EH (cell line): ENCODE measurements around the gene LRBA.
A peak's percentile ranks its signal among the peaks of the same experiment; 100 is the strongest.

Source experiments
- DNase-seq: peaks from one replicate; pipeline ENCODE4 v3.0.0-alpha.2; 2015; ENCODE audit warnings: low read depth

The LRBA gene

DNA sequence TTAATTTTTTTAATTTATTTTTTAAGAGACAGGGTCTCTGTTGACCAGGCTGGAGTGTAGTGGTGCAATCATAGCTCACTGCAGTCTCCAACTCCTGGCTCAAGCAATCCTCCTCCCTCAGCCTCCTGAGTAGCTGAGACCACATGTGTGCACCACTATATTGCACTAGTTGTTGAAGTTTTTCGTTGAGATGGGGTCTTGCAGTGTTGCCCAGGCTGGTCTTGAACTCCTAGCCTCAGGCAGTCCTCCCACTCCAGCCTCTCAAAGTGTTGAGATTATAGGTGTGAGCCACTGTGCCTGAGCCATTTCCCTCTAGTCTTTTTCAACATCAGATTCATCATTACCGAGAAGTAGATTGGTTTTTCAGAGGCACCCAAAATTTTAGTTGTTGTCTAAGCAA is 771.2 kb downstream of the LRBA start:
- DNase-seq: no peak

DNA sequence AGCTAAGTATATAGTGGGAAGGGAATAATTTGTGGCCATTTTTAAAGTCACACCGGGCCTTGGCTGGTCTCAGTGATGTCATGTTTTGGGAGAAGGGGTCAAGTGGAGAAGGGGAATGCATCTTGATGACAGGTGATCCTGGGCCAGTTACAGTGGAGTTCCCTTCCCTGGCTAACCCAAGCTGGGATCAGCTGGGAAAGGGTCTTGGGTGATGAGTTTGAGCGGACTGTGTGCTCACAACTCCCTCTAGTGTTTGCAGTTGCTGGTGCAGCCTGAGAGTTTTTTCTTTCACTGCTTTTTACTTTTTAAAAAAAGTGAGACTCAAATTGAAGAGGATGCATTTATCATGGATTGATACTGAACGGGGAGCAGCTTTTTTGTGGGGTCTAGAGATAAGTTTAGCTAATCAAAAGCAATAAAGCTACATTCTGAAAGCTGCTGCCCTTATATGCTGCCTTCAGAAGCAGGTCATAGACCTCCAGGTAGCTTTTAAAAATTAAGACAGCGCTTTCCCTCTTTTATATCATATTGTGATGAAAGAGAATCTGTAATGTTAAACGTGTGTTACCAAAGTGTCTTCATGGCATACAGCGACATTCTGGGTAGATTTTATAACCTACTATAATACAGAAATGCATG is 772.1 kb downstream of the LRBA start:
- DNase-seq: peak; percentile 73

DNA sequence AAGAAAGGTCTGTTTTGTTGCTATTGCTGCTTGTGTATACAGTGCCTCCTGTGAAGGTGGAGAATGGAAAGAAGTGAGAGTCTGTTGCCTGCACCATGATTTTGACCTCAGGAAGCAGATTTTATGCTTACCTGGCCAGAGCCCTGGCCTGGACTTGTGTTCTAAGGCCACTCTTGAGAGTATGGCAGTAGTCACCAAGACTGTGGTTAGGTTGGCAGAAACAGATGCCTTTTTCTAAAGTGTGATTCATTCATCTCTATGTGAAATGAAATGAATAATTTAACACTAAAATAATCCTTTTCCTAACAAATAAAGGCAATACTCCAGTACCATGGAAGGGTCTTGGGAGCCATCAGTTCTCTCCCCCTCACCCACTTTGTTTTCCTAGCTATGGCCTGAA is 775.1 kb downstream of the LRBA start:
- DNase-seq: no peak

DNA sequence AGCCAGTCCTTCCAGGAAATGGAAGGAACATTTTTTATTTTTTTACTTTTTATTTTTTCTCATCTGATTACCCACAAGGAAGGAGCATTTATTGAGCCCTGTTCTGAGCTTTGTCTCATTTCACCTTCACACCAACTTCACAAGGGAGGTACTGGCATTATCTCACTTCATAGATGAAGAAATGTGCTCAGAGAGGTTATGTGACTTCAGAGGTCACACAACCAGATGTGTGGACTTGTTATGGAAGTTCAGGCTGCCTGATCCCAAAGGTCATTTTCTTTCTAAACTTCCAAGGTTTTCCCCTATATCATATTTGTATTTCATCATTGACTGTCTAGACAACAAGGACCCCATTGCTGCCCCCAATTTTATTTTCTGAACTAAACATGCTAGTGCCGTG is 776.5 kb downstream of the LRBA start:
- no peak for DNase-seq

DNA sequence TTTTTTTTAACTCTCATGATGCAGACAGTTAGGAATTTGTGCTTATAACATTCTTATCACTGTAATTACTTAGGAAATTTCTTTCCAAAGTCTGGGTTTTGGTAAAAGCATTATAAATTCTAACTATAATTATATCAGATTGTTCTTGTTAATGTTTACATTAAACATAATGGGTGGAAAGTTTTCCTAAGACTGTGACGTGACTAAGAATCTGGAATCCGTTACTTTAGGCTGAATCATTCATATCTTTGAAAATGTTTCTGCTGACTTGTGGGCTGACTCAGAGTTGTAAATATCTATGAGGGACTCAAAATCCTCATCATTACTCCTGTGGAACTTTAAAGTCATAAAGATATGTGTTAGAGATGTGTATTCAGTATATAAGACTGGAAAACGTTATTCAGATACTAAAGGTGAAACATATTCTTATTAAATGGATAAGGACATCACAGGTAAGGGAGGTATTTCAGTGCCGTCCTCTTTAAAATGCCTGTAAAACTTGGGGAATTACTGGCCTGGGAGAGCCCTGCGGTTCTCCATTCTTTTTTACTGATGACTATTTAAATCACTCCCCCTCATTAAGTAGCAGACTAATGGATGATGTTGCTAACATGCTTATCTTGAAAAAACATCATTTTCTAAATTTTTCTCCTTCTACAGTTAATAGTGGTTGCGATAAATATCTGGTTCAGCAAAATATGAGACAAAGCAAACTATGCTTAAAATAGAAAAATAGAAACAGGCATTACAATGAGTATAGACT is 777.8 kb downstream of the LRBA start:
- peak; percentile 99 for DNase-seq

DNA sequence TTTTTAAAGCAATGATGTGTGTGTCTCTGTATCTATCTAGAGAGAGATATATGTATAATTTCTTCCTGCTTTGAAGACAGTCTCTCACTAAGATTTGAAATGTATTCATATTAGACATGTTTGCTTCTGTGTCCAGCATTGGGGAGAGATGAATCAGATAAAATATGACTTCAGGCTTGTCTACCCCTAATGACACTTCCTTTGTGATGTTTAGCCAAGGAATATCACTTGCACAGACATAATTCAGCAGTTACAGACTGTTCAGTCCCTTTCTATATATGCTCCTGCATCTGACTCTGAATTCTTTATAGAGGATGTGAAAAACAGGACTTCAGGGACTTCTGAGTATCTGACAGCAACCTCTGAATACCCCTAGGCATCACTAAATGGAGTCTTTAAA is 778.5 kb downstream of the LRBA start:
- DNase-seq: peak; percentile 92

DNA sequence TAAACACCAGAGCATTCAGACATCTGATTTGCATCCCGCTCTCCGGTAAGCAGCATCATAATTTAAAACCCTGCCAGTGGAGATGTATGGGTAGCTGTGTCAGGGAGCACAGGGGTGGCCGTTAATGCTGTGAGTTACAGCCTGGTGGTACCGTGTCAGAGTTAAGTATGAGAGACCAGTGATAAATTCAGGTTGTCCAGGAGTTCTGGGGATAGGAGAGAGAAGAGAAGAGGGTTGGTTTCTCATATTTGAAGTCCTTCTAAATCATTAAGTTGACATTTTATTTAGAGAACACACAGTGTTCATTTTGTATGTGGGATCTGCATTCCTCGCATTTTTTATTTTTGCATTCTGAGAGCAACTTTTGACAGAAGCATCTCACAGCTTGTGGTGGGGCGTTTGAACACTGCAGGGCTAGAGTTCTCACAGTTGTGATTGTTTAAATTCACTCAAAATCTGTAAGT is 779.2 kb downstream of the LRBA start:
- DNase-seq: peak; percentile 86

DNA sequence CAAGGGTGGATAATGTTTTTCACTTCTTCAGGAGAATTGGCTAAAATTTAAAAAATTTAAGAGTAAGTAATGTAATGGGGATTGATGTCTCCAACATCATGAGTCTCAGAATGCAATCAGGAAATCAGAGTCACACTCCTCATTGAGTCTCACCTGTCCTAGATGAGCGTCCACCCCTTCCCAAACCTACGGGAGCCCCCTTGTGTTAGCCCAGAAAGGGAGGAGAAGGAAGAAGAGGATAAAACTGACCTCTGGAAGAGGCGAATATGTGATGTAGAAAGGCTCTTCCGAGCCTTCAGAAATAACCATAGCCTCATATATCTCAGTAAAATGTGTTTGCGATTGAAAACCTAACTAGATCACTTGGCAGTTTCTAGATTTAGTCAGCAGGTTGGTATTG is 779.8 kb downstream of the LRBA start:
- no peak for DNase-seq

DNA sequence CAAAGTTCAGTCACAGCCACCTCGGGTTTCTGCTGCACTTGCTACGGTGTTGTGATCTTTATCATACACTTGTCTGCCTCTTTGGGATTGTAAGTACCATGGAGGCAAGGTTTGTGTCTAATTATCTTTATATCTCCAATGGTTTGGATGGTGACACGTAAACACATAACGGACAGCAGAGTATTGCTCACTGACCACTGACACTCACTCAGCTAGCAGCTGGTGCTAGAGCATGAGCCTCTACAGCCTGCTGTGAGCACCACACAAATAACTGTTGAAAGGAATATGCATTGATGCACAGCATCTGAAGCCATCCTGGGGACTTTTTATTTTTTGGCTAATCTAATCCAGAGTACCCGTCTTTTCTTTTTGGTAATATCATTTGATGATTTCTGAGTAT is 780.8 kb downstream of the LRBA start:
- DNase-seq: peak; percentile 73

DNA sequence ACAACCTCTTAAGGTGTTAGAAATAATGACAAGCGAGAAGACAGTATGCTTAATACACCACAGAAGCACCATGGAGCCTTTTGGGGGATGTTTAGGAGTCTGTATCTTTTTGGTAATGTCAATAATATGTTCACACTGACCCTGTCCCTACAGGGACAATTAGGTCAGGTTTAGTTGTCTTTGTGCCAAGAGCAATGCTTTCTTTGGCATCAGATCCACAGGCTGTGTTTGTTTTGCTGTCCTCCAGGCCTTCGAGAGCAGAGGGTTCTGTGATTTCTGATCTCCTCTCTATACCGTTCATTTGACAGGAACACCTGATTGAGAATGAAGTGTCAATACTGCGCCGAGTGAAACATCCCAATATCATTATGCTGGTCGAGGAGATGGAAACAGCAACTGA is 783.1 kb downstream of the LRBA start:
- peak; percentile 48 for DNase-seq

DNA sequence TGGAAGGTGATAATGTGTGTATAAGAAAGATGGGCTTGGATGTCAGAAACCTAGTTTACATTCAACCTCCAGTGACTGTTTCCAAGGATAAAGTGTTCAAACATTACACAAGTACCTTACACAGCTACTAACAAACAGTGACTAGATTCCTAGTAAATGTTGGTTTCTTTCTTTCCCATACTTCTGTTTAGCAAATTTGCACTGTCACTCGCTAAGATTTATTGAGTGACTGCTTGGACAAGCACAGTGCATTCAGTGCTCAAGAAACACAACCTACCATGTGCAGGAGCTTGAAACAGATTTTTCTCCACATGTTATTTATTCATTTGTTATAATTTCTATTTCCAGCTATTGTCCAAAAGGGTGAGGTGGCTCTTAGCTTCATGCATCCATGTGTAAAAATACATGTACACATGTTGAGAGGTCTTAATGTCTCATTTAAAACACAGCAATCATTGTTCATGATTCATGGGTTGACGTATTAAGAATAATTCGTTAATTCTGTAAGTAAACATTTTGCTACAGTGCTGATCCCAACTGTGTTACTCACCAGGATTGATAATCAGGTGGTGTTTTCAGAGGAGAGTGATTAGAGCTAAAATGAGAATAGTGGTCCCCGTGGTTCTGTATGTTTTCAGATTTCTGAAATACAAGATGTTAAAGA is 783.8 kb downstream of the LRBA start:
- DNase-seq: no peak

DNA sequence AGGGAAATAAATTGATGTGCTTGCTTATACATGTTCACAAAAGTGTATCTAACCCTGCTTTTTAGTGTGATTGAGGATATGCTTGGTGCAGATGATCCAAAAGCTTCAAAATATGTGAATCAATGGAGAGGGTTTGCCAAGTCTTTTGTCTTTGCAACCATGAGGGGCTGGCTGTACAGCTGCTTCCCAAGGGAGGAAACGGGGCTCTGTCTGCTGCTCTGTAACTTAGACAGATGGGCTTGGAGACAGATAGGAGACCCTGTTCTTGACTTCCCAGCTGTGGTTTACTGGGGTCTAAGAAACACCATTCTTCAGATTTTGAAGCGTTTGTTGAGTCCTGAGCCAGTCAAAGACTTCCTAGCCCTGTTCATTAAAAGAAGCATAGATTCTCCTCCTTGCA is 784.5 kb downstream of the LRBA start:
- DNase-seq: no peak

DNA sequence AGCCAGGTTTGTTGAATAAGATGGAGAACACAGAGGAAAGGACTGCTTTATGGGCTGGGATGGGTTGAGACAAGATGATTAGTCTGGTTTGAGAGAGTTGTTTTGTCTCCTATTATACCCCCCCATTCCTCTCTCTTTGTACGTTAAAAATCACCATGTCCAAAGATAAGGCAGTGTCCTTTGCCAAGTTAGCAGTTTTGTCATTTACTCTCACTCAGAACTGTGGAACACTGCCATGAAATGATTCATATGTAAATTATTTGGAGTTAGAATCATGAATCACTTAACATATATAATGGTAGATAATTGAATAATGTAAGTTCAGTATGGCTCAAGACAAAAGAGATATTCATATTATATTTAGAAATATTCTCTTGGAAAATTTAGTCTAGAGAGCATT is 785.6 kb downstream of the LRBA start:
- DNase-seq: peak; percentile 87

DNA sequence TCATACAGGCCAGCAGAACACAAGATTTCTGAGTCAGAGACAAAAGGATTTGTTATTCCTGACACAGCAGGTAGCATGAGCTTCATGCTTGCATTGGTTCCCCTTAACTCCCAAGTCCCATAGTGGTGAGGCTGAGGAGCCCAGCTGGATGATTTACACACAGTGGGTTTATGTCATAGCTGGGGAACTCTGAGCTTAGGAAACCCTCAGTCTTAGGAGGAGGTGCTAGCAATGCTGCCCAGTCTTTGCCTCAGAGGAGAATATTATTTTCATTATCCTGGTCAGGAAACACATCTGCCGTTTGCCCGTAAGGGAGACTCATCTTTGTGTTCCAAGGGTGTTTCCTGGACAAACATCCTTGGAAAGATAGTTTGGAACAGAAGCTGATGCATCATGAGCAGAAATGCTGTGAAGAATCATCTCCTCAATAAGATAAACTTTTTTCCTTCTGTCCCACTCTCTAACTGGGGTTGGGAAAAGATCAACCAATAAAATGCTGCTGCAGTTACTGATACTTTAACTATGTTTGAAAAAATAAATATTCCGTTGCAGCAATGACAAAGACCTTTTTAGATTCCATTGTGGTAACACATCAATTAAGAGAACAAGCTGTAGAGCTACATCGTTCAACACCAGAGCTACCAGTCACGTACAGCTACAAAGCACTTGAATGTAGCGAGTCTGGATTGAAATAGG is 790.0 kb downstream of the LRBA start:
- DNase-seq: peak; percentile 99

DNA sequence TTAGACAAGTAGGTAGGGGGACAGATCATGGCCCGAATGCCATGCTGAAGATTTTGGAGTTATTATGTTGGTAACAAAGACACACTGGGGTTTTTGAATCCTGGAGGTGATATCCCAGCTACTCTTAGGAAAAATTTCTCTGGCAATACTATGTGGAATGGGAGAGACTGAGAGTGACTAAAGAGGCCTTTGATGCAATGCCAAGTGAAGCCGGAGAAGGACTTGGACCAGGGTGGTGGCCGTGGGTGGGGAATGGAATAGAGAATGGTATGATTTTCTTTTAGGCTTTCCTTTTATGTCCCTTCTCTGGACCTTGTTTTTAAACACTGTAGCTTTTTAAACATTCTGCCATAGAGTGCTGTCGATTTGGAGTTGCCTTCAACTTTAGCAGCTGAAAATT is 795.2 kb downstream of the LRBA start:
- DNase-seq: peak; percentile 73

DNA sequence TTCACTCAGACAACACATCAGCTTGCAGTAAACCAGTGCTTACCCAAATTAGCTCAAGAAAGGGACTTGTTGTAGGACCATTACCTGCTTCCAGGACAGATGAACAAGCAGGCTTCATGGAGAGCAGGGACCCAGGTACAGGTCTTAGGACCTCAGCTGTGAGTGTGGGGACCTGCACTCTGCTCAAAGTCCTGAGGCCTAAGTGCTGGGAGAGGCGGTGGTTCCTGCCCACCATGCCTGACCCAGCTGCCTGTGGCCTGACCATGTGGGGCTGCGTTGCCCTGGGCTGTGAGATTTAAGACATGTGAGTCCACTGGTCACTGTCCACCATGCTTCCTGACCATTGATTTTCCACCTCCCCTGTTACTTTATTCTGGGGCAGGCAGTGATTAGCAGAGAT is 796.6 kb downstream of the LRBA start:
- DNase-seq: no peak

DNA sequence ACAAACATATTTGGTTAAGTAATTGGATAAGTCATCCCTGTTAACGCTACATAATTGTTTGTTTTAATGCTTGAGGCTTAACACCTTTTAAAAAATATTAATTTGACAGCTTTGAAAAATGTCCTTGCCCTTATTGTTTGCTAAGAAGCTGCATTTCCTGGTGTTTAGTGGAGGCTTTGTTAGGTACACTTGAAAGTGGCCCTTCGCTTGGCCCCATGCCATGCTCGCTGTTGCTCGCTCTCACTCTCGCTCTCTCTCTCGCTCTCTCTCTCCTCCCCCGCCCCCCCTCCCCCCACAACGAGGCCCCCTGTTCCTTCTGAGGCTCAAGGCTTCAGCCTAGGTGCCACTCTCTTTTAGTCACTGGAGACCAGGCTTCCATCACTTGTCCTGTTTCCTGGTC is 797.3 kb downstream of the LRBA start:
- no peak for DNase-seq

DNA sequence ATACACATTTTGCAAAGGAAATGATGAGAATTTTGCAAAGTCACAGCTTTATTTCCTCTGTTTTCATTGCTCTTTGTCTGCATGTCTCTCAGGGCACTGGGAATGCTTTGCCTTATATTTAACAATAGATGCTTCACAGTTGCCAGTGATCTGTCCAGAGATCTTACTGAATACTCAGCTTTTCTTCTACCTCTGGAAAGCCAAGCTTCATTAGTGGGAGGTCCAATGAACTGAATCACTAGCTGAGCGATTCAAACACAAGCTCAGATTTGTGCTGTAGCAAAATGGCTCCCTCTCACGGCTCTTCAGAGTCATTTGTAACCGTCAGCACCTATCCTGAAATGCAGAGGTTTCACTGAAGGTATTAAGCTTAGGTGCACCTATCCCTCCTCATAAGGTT is 797.9 kb downstream of the LRBA start:
- DNase-seq: peak; percentile 81

DNA sequence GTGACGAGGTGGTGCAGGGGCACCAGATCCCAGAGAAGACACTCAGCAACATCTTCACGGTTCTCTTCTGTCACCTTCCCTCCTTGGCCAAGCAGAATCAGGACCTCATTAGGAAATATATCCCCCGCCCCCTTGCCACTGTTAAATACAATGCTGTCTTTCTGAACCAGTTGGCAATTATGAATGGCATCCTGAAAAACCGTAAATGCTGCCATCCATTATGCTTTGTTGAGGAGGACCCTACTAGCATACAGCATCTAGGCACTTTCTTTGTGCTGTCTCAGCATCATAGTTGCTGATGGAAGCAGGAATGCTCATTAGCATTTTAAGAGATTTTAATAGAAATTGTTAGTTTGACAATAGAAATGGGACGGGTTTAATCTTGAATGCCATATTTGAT is 798.4 kb downstream of the LRBA start:
- DNase-seq: no peak

DNA sequence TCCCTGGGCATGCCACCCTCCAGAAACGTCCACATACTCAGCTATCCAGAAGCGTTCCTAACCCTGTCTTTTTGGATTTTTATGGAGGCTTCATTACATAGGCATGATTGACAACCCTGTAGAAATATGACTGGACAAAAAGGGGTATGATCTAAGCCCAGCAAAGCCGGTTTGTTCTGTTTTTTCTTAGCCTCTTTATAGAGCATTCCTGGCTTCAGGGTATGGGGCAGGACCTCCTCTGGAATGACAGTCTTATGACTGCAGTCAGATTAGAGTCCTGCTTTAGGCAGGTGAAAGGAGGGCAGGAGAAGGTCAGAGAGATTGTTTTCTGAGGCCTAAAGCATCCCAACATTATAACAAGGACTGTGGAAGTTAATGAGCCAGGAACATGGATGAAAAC is 799.5 kb downstream of the LRBA start:
- DNase-seq: peak; percentile 44
